NT2/D1 (cell line): Measurements from ENCODE around the gene OSBP2.

Source experiments
- SUZ12 ChIP-seq: IDR thresholded peaks from 2 replicates; pipeline ENCODE4 v1.6.1; 2011; ENCODE audit not compliant: insufficient read length, insufficient read depth; ENCODE audit errors: extremely low read depth
- YY1 ChIP-seq: IDR thresholded peaks from 2 replicates; pipeline ENCODE4 v1.6.1; 2011; ENCODE audit not compliant: insufficient read length, insufficient read depth
- ZNF274 ChIP-seq: IDR thresholded peaks from 2 replicates; pipeline ENCODE4 v1.6.1; 2011; ENCODE audit warnings: mild to moderate bottlenecking, low read depth, low read length

DNA sequence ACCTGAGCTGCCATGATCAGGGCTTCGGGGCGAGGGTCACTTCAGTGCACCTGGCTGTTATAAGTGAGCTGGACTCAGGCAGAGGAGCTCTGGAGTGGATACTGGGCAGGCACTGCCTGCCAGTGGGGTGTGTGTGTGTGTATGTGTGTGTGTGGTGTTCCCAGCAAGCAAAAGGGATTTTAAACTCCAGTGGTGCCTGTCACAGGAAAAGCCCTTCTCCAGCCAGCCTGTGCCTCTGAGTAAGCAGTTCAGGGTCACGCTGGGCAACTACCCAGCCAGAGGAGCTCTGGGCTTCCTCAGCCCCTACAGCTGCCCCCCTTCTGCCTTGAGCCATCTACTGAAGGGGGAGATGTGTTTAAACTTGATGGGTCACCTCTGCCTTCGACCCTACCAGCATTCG is 109.0 kb downstream of the OSBP2 start:
- no peak for TF ChIP-seq YY1
- no peak for TF ChIP-seq SUZ12
- no peak for TF ChIP-seq ZNF274
